Neural crest cell (in vitro differentiated cells): ENCODE results near the gene PSAPL1. TPM values are rescaled to one million over a fixed set of nuclear protein-coding genes. Genes with fewer than 3 reads are reported as not detected.

Source experiments
- DNase-seq: peaks from one replicate; pipeline ENCODE4 v3.0.0; 2021; ENCODE audit warnings: low read depth, mixed read lengths, low spot score
- H3K27ac Mint-ChIP-seq: one replicate; pipeline ENCODE4 v1.8.0; 2021; ENCODE audit warnings: mild to moderate bottlenecking, mixed read lengths; ENCODE audit not compliant: unreplicated experiment
- H3K27me3 Mint-ChIP-seq: 2 replicates; pipeline ENCODE4 v1.8.0; 2021; ENCODE audit warnings: low read depth, mild to moderate bottlenecking, mixed read lengths
- H3K36me3 Mint-ChIP-seq: 2 replicates; pipeline ENCODE4 v1.8.0; 2021; ENCODE audit warnings: low read depth, mild to moderate bottlenecking, mixed read lengths
- H3K4me1 Mint-ChIP-seq: 2 replicates; pipeline ENCODE4 v1.8.0; 2021; ENCODE audit warnings: mixed read lengths
- H3K4me3 Mint-ChIP-seq: one replicate; pipeline ENCODE4 v1.8.0; 2021; ENCODE audit warnings: mild to moderate bottlenecking, mixed read lengths
- H3K9me3 Mint-ChIP-seq: 2 replicates; pipeline ENCODE4 v1.8.0; 2021; ENCODE audit warnings: mixed read lengths
- CTCF ChIP-seq: fragments of 200-600 bp; sonication (generic); conservative IDR thresholded peaks from 2 replicates; pipeline ENCODE4 v1.5.0; 2021; ENCODE audit warnings: antibody characterized with exemption, mild to moderate bottlenecking
- total RNA-seq: library from RNA; stranded (reverse); gene quantifications from 2 replicates; pipeline ENCODE4 v1.2.1, GENCODE V29; 2021

PSAPL1 gene
- total RNA-seq, 1 donor from 2014 or later = not detected

- H3K4me1 Mint-ChIP-seq = no peaks in the 10 kb centered on the region
Observed at GRCh38 chr4:7422898-7423180, 11.9 kb downstream of the PSAPL1 start.

GRCh38 chr4:7422151-7422897, 12.4 kb downstream of the PSAPL1 start:
- no peaks in the 10 kb centered on the region for H3K4me1 Mint-ChIP-seq
- no peak for TF ChIP-seq CTCF
- DNase-seq = no peak
- no peaks in the 10 kb centered on the region for H3K27me3 Mint-ChIP-seq
- peaks cover 4% of the 10 kb centered on the region for H3K9me3 Mint-ChIP-seq
- no peaks in the 10 kb centered on the region for H3K36me3 Mint-ChIP-seq
- H3K4me3 Mint-ChIP-seq = no peak overlapping the region
- H3K27ac Mint-ChIP-seq = no peak overlapping the region

More at GRCh38 chr4:7422898-7423180, 11.9 kb downstream of the PSAPL1 start:
- H3K27ac Mint-ChIP-seq = no peak overlapping the region
- DNase-seq = no peak
- no peaks in the 10 kb centered on the region for H3K36me3 Mint-ChIP-seq
- peaks cover 4% of the 10 kb centered on the region for H3K9me3 Mint-ChIP-seq
- H3K4me3 Mint-ChIP-seq = no peak overlapping the region
- H3K27me3 Mint-ChIP-seq = no peaks in the 10 kb centered on the region
- TF ChIP-seq CTCF = no peak

- H3K4me1 Mint-ChIP-seq = no peaks in the 10 kb centered on the region
- H3K27ac Mint-ChIP-seq = no peak overlapping the region
- no peaks in the 10 kb centered on the region for H3K36me3 Mint-ChIP-seq
- no peak for DNase-seq
- no peaks in the 10 kb centered on the region for H3K27me3 Mint-ChIP-seq
- no peak overlapping the region for H3K4me3 Mint-ChIP-seq
- H3K9me3 Mint-ChIP-seq = peaks cover 4% of the 10 kb centered on the region
- no peak for TF ChIP-seq CTCF
Observed at GRCh38 chr4:7421356-7422150, 13.2 kb downstream of the PSAPL1 start.

GRCh38 chr4:7420661-7421040, 14.1 kb downstream of the PSAPL1 start:
- H3K27ac Mint-ChIP-seq = no peak overlapping the region
- H3K27me3 Mint-ChIP-seq = no peaks in the 10 kb centered on the region
- no peaks in the 10 kb centered on the region for H3K36me3 Mint-ChIP-seq
- H3K4me1 Mint-ChIP-seq = no peaks in the 10 kb centered on the region
- H3K4me3 Mint-ChIP-seq = no peak overlapping the region
- H3K9me3 Mint-ChIP-seq = peaks cover 4% of the 10 kb centered on the region
- DNase-seq = no peak
- TF ChIP-seq CTCF = no peak

- Mint-ChIP-seq H3K4me1 (no peaks in the 10 kb centered on the region), H3K27ac (no peak overlapping the region)
- TF ChIP-seq CTCF = no peak
Observed at GRCh38 chr4:7419961-7420660, 14.6 kb downstream of the PSAPL1 start.

More at GRCh38 chr4:7419961-7420660, 14.6 kb downstream of the PSAPL1 start:
- no peak overlapping the region for H3K4me3 Mint-ChIP-seq
- H3K9me3 Mint-ChIP-seq = peaks cover 4% of the 10 kb centered on the region
- no peaks in the 10 kb centered on the region for H3K27me3 Mint-ChIP-seq
- no peak for DNase-seq
- no peaks in the 10 kb centered on the region for H3K36me3 Mint-ChIP-seq
